ENCODE results near the gene RBFOX2.

RBFOX2 gene

GRCh38 chr22:35725521-35725920 is 303.1 kb downstream of the RBFOX2 start:
- TF ChIP-seq SIN3A (IDR thresholded peaks at IDR 0.05; ENCODE audit: borderline replicate concordance, insufficient read depth, low read length): no peak
- TF ChIP-seq POLR2AphosphoS5 (IDR thresholded peaks at IDR 0.05; ENCODE audit: low read depth, low read length): no peak
- no peak for TF ChIP-seq FOXP2 (optimal IDR thresholded peaks at IDR 0.05; ENCODE audit: borderline replicate concordance, extremely low read depth, extremely low read length, insufficient read depth)
- TF ChIP-seq, protein P1, sequence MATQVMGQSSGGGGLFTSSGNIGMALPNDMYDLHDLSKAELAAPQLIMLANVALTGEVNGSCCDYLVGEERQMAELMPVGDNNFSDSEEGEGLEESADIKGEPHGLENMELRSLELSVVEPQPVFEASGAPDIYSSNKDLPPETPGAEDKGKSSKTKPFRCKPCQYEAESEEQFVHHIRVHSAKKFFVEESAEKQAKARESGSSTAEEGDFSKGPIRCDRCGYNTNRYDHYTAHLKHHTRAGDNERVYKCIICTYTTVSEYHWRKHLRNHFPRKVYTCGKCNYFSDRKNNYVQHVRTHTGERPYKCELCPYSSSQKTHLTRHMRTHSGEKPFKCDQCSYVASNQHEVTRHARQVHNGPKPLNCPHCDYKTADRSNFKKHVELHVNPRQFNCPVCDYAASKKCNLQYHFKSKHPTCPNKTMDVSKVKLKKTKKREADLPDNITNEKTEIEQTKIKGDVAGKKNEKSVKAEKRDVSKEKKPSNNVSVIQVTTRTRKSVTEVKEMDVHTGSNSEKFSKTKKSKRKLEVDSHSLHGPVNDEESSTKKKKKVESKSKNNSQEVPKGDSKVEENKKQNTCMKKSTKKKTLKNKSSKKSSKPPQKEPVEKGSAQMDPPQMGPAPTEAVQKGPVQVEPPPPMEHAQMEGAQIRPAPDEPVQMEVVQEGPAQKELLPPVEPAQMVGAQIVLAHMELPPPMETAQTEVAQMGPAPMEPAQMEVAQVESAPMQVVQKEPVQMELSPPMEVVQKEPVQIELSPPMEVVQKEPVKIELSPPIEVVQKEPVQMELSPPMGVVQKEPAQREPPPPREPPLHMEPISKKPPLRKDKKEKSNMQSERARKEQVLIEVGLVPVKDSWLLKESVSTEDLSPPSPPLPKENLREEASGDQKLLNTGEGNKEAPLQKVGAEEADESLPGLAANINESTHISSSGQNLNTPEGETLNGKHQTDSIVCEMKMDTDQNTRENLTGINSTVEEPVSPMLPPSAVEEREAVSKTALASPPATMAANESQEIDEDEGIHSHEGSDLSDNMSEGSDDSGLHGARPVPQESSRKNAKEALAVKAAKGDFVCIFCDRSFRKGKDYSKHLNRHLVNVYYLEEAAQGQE (IDR thresholded peaks at IDR 0.05; ENCODE audit: insufficient read depth in 1 of 2, low read depth in 2 of 2, low read length in 2 of 2): no peak
- TF ChIP-seq TAF1 (IDR thresholded peaks at IDR 0.05; ENCODE audit: borderline replicate concordance, insufficient read depth, low read length): no peak

DNA sequence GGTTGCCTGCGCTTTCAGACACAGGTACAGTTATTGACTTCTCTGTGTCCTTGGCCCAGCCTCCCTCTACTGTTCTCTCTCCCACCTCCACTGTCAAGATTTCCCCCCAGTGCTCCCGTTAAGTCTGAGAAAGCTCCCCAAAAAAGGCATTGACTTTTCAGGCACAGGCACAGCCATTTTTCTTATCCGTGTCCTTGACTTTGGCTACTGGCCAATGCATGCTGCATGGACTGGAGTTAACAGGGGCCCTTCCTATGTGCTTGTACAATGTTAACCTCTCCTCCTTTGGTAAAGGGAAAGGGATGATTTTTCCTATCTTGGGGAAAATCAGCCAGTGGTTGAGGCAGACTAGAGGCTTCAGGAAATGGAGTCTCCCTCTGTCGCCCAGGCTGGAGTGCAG is 306.7 kb downstream of the RBFOX2 start:
- no peak for TF ChIP-seq TAF1 (IDR thresholded peaks at IDR 0.05; ENCODE audit: borderline replicate concordance, insufficient read depth, low read length)

DNA sequence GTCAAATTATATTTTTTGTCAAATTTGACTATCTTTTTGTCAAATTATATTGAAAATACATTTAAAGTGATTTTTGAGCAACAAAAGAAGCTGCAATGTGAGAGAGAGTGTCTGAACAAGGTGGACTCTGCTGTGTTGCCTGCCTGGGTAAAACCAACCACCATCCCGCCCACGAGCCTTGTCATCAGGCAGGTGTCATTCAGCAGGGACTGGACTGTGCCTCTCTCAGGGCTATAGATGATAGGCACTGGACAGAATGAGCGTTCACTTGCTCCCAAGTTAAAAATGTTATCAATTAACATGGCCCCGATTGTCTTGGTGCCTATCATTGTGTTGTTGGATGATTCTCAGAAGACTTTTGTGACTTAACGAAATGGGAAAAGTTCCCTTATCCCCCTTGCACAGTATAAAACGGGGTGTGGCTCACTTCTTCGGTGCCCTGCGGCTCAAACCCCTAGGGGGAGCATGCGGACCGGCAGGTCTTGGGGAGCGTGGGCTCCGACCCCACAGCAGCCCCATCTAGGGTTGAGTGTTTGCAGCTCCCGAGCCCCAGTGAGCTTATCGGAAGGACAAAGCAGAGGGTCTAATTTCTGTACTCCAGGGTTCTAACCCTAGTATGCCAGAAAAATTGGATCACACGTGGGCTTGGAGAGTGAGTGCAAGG is 309.3 kb downstream of the RBFOX2 start:
- no peak for TF ChIP-seq SIN3A (IDR thresholded peaks at IDR 0.05; ENCODE audit: borderline replicate concordance, insufficient read depth, low read length)

DNA sequence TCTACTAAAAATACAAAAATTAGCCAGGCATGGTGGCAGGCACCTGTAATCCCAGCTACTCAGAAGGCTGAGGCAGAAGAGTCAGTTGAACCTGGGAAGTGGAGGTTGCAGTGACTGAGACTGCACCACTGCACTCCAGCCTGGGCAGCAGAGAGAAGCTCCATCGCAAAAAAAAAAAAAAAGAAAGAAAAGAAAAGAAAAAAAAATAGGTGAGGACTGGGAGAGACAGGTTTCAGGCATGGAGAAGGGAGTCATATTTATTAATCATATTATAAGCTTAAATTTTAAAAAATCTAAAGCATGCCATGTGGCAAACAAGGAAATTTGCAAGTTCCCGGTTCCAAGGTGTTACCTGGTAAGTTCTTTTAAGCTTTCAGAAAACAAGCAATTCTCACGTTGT is 311.1 kb downstream of the RBFOX2 start, which contains the start of gene APOL5:
APOL5 (plus strand) TSS at position 301 of the 400 bp plus-strand sequence; CDS start at position 301, 0 bp downstream.
- TF ChIP-seq FOXP2 (optimal IDR thresholded peaks at IDR 0.05; ENCODE audit: borderline replicate concordance, extremely low read depth, extremely low read length, insufficient read depth): no peak
- TF ChIP-seq, protein P1 (IDR thresholded peaks at IDR 0.05; ENCODE audit: insufficient read depth in 1 of 2, low read depth in 2 of 2, low read length in 2 of 2): no peak
- TF ChIP-seq POLR2AphosphoS5 (IDR thresholded peaks at IDR 0.05; ENCODE audit: low read depth, low read length): no peak
- TF ChIP-seq SIN3A (IDR thresholded peaks at IDR 0.05; ENCODE audit: borderline replicate concordance, insufficient read depth, low read length): no peak
- TF ChIP-seq TAF1 (IDR thresholded peaks at IDR 0.05; ENCODE audit: borderline replicate concordance, insufficient read depth, low read length): no peak

DNA sequence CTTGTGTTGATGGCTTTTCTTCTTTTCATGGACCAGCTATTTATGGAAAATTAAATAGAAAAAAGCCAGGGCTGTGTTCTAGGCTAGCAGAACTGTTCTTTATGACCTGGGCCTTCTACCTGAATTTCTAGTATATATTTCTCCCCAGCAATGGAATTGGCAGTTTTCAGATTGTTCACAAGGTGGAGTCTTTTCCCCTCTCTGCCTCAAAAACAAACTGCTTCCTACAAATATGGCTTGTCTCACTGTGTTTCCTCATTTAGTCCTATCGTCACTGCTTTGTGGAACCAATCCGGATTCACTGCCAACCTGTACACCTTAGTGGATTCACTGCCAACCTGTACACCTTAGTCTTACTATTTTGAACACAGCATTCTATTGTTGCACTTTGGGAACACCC is 316.0 kb downstream of the RBFOX2 start:
- TF ChIP-seq SIN3A (IDR thresholded peaks at IDR 0.05; ENCODE audit: borderline replicate concordance, insufficient read depth, low read length) (no peak), FOXP2 (optimal IDR thresholded peaks at IDR 0.05; ENCODE audit: borderline replicate concordance, extremely low read depth, extremely low read length, insufficient read depth) (no peak), TAF1 (IDR thresholded peaks at IDR 0.05; ENCODE audit: borderline replicate concordance, insufficient read depth, low read length) (no peak)
- TF ChIP-seq, protein P1 (IDR thresholded peaks at IDR 0.05; ENCODE audit: insufficient read depth in 1 of 2, low read depth in 2 of 2, low read length in 2 of 2): no peak

DNA sequence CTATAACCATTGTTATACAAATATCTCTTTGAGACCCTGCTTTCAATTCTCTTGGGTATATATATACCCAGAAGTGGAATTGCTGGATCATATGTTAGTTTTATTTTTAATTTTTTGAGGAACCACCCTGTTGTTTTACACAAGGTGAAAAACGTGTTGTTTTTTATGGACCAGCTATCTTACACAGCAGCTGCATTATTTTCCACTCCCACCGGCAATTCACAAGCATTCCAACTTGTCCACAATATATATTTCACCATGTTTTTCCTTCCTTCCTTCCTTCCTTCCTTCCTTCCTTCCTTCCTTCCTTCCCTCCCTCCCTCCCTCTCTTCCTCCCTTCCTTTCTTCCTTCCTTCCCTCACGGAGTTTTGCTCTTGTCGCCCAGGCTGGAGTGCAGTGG is 317.3 kb downstream of the RBFOX2 start:
- no peak for TF ChIP-seq POLR2AphosphoS5 (IDR thresholded peaks at IDR 0.05; ENCODE audit: low read depth, low read length)
- TF ChIP-seq FOXP2 (optimal IDR thresholded peaks at IDR 0.05; ENCODE audit: borderline replicate concordance, extremely low read depth, extremely low read length, insufficient read depth): no peak
- TF ChIP-seq, protein P1 (IDR thresholded peaks at IDR 0.05; ENCODE audit: insufficient read depth in 1 of 2, low read depth in 2 of 2, low read length in 2 of 2): no peak
- TF ChIP-seq TAF1 (IDR thresholded peaks at IDR 0.05; ENCODE audit: borderline replicate concordance, insufficient read depth, low read length): no peak
- no peak for TF ChIP-seq SIN3A (IDR thresholded peaks at IDR 0.05; ENCODE audit: borderline replicate concordance, insufficient read depth, low read length)
